ENCODE measurements around the gene FAM131A.

DNA sequence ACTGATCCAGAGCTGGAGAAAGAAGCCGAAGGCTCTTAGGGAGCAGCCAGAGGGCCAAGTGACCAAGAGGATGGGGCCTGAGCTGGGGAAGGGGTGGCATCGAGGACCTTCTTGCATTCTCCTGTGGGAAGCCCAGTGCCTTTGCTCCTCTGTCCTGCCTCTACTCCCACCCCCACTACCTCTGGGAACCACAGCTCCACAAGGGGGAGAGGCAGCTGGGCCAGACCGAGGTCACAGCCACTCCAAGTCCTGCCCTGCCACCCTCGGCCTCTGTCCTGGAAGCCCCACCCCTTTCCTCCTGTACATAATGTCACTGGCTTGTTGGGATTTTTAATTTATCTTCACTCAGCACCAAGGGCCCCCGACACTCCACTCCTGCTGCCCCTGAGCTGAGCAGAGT is 52.0 kb downstream of the FAM131A start:
- TF ChIP-seq POLR2A (IDR thresholded peaks at IDR 0.05) = no peak
- TF ChIP-seq, protein P1, sequence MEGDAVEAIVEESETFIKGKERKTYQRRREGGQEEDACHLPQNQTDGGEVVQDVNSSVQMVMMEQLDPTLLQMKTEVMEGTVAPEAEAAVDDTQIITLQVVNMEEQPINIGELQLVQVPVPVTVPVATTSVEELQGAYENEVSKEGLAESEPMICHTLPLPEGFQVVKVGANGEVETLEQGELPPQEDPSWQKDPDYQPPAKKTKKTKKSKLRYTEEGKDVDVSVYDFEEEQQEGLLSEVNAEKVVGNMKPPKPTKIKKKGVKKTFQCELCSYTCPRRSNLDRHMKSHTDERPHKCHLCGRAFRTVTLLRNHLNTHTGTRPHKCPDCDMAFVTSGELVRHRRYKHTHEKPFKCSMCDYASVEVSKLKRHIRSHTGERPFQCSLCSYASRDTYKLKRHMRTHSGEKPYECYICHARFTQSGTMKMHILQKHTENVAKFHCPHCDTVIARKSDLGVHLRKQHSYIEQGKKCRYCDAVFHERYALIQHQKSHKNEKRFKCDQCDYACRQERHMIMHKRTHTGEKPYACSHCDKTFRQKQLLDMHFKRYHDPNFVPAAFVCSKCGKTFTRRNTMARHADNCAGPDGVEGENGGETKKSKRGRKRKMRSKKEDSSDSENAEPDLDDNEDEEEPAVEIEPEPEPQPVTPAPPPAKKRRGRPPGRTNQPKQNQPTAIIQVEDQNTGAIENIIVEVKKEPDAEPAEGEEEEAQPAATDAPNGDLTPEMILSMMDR (IDR thresholded peaks at IDR 0.05) = no peak
- TF ChIP-seq POLR2AphosphoS5 (IDR thresholded peaks at IDR 0.05) = no peak
- no peak for TF ChIP-seq EP300 (IDR thresholded peaks at IDR 0.05)
